Erythroblast (primary cell): ENCODE data around the gene PIGZ.

Source experiments
- DNase-seq, 2 experiments: peaks; one replicate each; lab custom pipeline; 2025; lab: John Stamatoyannopoulos, UW
- GATA1 ChIP-seq: IDR thresholded peaks from 2 replicates; pipeline ENCODE4 v1.6.1; 2011; ENCODE audit warnings: low read depth, mild to moderate bottlenecking, control low read depth, low read length, moderate library complexity
- POLR2A ChIP-seq: IDR thresholded peaks from 2 replicates; pipeline ENCODE4 v1.6.1; 2011; ENCODE audit warnings: mild to moderate bottlenecking, low read length

The PIGZ gene

GRCh38 chr3:196941729-196942225 lies 26.9 kb downstream of the PIGZ start:
- DNase-seq, result peak in 1 of 2 experiments; percentile 80
- no peak for TF ChIP-seq GATA1
- TF ChIP-seq POLR2A, result no peak

GRCh38 chr3:196938576-196938975 lies 30.1 kb downstream of the PIGZ start:
- DNase-seq, result no peak
- no peak for TF ChIP-seq GATA1
- TF ChIP-seq POLR2A, result no peak

GRCh38 chr3:196938124-196938523 lies 30.5 kb downstream of the PIGZ start:
- TF ChIP-seq POLR2A (no peak), GATA1 (no peak)
- DNase-seq, result no peak

- TF ChIP-seq GATA1, result no peak
- TF ChIP-seq POLR2A, result no peak
- no peak for DNase-seq
These were observed 32.3 kb downstream of the PIGZ start for GRCh38 chr3:196936288-196936687.

- no peak for DNase-seq
- TF ChIP-seq GATA1 (no peak), POLR2A (no peak)
These were observed 36.0 kb downstream of the PIGZ start for GRCh38 chr3:196932600-196932999.

- no peak for DNase-seq
- TF ChIP-seq GATA1 (no peak), POLR2A (no peak)
These were observed 36.6 kb downstream of the PIGZ start for GRCh38 chr3:196931828-196932587.

GRCh38 chr3:196931157-196931556 lies 37.5 kb downstream of the PIGZ start:
- TF ChIP-seq POLR2A, result no peak
- no peak for TF ChIP-seq GATA1

GRCh38 chr3:196927571-196928453 lies 40.8 kb downstream of the PIGZ start:
- no peak for DNase-seq
- TF ChIP-seq GATA1, result no peak
- no peak for TF ChIP-seq POLR2A

More at GRCh38 chr3:196931157-196931556, 37.5 kb downstream of the PIGZ start:
- no peak for DNase-seq

GRCh38 chr3:196920733-196921132 lies 47.9 kb downstream of the PIGZ start:
- no peak for TF ChIP-seq GATA1
- no peak for TF ChIP-seq POLR2A
- no peak for DNase-seq

- no peak for DNase-seq
- TF ChIP-seq POLR2A, result no peak
- TF ChIP-seq GATA1, result no peak
These were observed 49.7 kb downstream of the PIGZ start for GRCh38 chr3:196918968-196919367.

- TF ChIP-seq GATA1 (no peak), POLR2A (no peak)
- no peak for DNase-seq
These were observed 51.6 kb downstream of the PIGZ start for GRCh38 chr3:196916995-196917394.

GRCh38 chr3:196916221-196916620 lies 52.4 kb downstream of the PIGZ start:
- no peak for TF ChIP-seq GATA1
- no peak for TF ChIP-seq POLR2A
- no peak for DNase-seq

- TF ChIP-seq GATA1 (no peak), POLR2A (no peak)
- DNase-seq, result no peak
These were observed 53.3 kb downstream of the PIGZ start for GRCh38 chr3:196915375-196915774.

GRCh38 chr3:196914866-196915265 lies 53.8 kb downstream of the PIGZ start:
- DNase-seq, result no peak

More at GRCh38 chr3:196914866-196915265, 53.8 kb downstream of the PIGZ start:
- TF ChIP-seq GATA1 (no peak), POLR2A (no peak)
